GM20000 (cell line): ENCODE data around the gene CLEC4G.

Source experiments
- DNase-seq: peaks from one replicate; pipeline ENCODE4 v3.0.0; 2012; ENCODE audit warnings: low spot score
- TF ChIP-seq, protein P1 (sequence below): IDR thresholded peaks from 2 replicates; pipeline ENCODE4 v1.5.1; 2012; ENCODE audit warnings: mild to moderate bottlenecking, control low read depth; ENCODE audit errors: extremely low read depth, missing control alignments

Gene CLEC4G

GRCh38 chr19:7731218-7731595 lies 703 bp downstream of the CLEC4G start:
- TF ChIP-seq, protein P1, sequence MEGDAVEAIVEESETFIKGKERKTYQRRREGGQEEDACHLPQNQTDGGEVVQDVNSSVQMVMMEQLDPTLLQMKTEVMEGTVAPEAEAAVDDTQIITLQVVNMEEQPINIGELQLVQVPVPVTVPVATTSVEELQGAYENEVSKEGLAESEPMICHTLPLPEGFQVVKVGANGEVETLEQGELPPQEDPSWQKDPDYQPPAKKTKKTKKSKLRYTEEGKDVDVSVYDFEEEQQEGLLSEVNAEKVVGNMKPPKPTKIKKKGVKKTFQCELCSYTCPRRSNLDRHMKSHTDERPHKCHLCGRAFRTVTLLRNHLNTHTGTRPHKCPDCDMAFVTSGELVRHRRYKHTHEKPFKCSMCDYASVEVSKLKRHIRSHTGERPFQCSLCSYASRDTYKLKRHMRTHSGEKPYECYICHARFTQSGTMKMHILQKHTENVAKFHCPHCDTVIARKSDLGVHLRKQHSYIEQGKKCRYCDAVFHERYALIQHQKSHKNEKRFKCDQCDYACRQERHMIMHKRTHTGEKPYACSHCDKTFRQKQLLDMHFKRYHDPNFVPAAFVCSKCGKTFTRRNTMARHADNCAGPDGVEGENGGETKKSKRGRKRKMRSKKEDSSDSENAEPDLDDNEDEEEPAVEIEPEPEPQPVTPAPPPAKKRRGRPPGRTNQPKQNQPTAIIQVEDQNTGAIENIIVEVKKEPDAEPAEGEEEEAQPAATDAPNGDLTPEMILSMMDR = no peak
- DNase-seq = no peak

GRCh38 chr19:7730286-7731217 lies 1.4 kb downstream of the CLEC4G start:
- TF ChIP-seq, protein P1 = no peak
- DNase-seq = no peak

- DNase-seq = peak; percentile 55
- TF ChIP-seq, protein P1 = no peak
These were observed 2.1 kb downstream of the CLEC4G start for GRCh38 chr19:7729831-7730285.

DNA sequence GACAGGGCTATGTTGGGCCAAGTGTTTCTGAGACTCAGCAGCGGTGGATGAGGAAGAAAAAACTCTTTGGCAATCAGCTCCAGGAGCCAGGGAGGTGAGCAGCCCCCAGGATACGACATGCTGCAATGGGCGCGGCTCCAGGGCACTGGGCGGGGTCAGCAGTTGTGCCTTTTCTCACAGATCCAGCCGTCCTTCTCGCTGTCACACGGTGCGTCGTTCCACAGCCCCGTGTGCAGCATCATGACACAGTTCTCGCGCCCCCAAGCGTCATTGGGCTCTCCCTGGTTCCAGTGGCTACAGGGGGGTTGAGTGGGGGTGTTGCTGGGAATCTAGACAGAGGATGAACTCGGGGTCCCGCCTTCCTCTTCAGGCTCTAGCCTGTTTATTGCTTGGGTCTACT lies 2.7 kb downstream of the CLEC4G start:
- peak; percentile 69 for DNase-seq
- TF ChIP-seq, protein P1 = no peak

DNA sequence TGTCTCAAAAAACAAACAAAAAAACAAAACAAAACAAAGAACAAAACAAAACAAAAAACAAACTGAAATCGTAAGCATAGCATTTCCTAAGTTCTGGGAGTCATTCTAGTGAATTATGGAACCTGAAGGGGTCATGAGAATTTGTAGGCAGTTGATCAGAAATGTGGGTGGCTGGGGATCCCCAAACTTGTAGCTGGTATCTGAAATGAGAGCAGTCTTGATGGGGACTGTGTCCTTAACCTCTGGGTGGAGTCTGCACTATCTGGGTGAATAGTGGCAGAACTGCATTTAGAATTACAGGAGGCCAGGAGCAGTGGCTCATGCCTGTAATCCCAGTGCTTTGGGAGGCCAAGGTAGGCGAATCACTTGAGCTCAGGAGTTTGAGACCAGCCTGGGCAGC lies 6.1 kb downstream of the CLEC4G start:
- DNase-seq = no peak
- TF ChIP-seq, protein P1 = no peak

DNA sequence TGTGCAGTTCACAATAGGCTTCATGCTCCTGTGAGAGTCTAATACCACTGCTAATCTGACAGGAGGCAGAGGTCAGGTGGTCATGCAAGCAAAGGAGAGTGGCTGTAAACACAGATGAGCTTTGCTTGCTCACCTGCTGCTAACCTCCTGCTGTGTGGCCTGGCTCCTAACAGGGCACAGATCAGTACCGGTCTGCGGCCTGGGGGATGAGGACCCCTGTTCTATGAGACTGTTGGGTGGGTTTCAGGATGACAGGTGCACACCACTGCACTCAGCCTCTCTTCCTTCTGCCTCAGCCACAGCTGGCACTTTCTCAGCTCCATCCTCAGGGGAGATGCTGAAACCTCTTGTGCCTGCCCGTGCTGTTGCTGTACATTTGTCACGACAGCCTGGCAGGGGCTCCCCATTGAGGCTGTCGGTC lies 9.7 kb downstream of the CLEC4G start:
- TF ChIP-seq, protein P1 = no peak
- DNase-seq = no peak

DNA sequence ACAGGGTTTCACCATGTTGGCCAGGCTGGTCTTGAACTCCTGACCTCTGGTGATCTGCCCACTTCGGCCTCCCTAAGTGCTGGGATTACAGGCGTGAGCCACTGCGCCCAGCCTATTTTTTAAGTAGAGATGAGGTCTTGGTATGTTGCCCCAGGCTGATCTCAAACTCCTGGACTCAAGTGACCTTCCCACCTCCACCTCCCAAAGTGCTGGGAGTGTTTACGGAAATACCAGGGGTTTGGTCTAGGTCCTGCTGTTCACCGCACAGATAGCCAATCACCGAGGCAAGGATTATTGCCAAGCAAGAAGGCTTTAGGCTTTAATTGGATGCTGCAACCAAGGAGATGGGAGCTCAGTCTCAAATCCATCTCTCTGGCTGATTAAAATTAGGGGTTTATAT lies 11.6 kb downstream of the CLEC4G start:
- no peak for DNase-seq
- TF ChIP-seq, protein P1 = no peak
